GM04503 (cell line): ENCODE measurements around the gene OR2B2.

ENCODE experiments used
- DNase-seq: peaks from one replicate; pipeline ENCODE4 v3.0.0-alpha.2; 2012; ENCODE audit warnings: low read depth

The OR2B2 gene

DNA sequence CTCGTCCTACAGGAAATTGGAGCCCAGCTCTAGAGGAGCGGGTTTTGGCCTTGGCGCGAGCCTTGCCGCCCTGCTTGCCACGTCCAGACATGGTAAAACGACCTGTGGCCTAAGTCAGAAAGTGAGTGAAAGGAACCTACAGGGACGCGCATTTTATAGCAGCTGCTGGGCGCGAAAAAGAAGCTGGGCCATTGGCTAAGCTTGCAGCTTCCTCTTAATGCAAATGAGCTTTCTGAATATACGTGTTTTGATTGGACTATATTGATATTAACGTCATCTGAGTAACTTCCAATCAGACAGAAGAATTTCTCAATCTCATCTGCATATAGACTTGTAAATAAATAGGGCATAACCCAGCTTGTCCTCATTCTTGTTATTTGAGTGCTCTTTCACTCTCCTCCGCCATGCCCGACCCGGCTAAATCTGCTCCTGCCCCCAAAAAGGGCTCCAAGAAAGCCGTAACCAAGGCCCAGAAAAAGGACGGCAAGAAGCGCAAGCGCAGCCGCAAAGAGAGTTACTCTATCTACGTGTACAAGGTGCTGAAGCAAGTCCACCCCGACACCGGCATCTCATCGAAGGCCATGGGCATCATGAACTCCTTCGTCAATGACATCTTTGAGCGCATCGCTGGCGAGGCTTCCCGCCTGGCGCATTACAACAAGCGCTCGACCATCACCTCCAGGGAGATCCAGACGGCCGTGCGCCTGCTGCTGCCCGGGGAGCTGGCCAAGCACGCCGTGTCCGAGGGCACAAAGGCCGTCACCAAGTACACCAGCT lies 18.9 kb downstream of the OR2B2 start:
- DNase-seq: peak; percentile 94

DNA sequence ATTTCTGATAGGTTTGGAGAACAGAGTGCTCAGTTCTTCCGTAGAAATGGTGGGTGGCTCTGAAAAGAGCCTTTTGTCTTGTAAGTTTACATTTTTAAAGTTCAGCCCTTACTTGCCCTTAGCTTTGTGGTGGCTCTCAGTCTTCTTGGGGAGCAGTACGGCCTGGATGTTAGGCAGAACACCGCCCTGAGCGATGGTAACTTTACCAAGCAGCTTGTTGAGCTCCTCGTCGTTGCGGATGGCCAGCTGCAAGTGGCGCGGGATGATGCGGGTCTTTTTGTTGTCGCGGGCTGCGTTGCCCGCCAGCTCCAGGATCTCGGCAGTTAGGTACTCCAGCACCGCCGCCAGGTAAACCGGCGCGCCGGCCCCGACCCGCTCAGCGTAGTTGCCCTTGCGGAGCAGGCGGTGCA lies 19.5 kb downstream of the OR2B2 start:
- no peak for DNase-seq

DNA sequence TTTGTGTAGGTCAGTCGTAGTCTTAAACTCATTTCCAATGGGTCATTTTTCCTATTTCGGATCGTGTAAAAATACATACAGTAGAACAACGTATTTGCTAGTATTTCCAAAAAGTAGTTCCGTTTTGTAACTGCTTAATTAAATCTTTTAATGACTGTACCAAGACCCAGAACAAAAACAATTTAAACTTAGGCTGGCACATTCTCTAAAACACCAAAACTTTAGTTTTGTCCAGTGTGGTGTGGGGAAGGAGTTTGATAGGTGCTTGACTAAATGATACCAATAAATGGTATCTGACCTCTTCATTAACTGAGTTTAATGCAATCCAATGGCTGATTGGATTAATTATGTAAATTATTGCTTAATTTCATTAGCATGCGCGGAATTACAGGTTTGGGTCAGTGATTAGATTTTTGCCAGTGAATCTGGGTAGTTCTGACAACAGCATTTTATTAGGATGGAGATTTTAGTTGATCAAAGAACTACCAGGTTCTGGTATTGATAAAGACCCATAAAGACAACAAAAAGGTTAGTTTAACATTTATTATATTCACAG lies 20.8 kb downstream of the OR2B2 start:
- DNase-seq: no peak

DNA sequence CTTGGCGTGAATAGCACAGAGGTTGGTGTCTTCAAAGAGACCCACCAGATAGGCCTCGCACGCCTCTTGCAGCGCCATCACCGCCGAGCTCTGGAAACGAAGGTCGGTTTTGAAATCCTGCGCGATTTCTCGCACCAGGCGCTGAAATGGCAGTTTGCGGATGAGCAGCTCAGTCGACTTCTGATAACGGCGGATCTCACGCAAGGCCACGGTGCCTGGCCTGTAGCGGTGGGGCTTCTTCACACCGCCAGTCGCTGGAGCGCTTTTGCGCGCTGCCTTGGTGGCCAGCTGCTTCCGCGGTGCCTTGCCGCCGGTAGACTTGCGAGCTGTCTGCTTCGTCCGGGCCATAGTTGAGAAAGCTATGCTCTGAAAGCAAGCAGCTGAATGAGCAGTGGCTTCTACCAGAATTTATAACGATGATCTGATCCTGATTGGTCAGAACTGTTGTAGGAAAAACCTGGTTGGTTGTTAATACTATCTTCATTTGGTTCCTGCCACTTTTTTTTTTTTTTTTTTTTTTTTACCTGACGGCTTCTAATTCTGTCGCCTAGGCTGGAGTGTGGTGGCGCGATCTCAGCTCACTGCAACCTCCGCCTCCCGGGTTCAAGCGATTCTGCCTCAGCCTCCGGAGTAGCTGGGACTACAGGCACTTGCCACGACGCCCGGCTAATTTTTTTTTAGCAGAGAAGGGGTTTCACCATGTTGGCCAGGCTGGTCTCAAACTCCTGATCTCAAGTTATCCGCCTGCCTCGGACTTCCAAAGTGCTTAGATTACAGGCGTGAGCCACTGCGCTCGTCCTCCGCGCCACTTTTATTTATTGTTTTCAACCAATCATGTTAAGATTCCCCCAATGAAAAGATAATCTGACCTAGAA lies 21.5 kb downstream of the OR2B2 start:
- peak; percentile 81 for DNase-seq

DNA sequence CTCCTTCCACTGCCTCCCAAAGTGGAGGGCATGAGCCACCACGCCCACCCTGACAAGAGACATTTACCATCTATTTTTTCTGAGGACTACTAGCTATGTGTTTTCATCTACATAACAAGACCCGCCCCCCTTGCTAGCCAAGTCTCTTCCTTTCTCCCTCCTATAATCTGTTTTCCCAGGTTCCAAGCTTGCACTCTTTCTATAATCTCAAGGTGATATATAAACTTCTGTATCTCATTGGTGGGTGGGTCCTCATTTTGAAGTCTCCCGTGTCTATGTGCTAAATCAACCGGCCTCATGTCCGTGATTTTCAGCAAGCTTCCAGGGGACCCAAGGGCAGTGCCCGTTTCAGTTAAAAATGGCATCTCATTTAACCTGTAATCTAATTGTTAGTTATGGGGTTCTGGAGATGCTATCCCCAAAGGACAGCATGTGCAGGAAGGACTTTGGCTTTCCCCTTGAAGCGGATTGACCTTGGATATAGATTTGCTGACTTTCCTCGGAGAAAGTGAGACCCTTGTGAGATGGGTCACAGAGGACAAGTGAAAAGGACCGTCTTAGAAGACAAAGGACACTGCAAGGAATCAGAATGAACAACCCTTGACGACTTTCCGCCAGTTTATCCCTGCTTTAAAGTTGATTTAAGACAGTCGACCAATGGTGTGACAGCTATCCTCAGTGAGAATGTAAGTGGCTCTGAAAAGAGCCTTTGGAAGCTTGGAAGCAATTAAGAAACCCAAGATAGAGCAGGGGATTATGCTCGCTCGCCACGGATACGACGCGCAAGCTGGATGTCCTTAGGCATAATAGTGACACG lies 22.4 kb downstream of the OR2B2 start:
- DNase-seq: no peak

DNA sequence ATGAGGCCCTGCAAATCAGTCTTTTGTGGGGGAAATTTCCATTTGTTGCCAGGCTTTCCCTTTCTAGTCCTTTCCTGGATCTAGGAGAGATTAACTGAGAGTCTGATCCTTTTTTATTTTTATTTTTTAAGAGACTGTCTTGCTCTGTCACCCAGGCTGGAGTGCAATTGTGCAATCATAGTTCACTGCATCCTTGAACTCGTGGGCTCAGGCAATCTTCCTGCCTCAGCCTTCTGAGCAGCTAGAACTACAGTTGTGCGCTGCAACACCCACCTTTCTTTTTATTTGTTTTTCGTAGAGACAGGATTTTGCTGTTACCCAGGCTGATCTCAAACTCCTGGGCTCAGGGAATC lies 22.9 kb downstream of the OR2B2 start:
- no peak for DNase-seq

DNA sequence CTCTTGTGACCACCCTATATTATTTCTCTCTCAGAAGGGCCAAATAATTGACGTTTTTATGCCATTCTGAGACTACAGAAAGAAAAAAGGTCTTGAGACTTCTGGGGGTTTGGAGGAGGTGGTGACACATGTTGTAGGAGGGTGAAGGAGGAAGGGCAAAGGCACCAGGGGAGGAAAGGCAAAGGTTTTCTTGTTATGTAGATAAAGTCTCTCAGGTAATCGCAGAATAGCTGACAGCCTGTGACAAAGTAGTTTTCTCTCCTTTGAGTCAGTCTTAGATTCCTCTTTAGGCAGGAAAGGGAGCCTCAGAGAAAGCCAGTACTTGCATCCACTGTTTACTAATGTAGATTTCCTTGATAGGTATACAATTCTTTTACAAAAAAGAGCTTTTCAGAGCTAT lies 23.6 kb downstream of the OR2B2 start:
- no peak for DNase-seq

DNA sequence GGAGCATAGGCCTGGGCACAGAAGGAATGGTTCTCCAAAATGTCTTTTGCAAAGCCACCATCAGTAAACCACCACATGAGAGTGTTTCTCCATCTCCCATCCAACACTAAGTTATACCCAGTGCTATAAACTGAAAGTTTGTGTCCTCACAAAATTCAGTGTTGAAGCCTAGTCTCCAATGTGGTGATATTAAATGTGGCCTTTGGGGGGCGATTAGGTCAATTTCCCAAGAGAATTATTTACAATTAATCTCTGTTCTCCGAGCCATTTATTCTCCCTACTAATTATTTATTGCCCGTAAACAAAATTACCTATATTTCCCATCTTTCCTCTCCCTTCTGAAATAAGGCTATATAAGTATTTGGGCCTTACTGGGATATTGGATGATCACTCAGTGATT lies 26.1 kb downstream of the OR2B2 start:
- DNase-seq: no peak

DNA sequence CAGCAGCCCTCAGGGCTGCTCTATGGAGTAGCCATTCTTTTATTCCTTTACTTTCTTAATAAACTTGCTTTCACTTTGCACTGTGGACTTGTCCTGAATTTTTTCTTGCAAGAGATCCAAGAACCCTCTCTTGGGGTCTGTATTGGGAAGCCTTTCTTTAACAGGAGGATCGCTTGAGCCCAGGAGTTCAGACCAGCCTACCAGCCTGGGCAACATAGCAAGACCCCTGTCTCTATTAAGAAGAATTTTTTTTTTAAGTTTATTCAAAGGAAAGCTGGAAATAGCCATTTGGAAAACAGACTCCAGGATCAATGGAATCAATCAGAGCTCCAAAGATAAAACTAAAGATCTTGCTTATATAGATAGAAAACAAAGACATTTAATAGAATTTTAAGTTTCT lies 29.1 kb downstream of the OR2B2 start:
- no peak for DNase-seq

DNA sequence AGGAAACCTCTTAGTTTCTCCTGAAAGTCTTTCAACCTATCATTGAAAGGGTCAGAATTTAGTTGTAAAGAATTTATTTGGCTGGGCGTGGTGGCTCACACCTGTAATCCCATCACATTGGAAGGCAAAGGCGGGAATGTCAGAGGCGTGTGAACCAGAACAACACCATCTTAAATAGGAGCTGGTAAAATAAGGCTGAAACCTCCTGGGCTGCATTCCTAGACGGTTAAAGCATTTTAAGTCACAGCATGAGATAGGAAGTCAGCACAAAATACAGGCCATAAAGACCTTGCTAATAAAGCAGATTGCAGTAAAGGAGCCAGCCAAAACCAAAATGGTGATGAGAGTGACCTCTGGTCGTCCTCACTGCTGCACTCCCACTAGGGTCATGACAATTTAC lies 29.6 kb downstream of the OR2B2 start:
- no peak for DNase-seq

DNA sequence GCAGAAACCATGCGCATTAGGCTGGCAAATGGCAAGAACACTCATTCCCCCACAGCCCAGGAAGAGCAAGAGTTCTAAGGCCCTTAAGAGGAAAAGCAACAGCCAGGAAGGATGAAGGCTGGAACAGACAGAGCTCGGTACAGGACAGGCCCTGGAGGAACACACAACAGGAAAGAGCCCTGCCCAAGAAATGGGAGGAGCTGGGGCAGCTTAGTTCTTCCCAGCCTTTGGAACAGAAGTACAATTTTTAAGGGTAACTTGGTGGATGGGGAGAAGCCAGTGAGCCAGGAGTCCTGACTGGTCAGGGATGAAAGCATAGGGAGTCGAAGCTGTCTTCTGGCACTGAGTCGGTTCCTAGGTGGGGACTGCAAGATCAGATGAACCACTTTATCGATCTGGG lies 32.4 kb downstream of the OR2B2 start:
- DNase-seq: no peak

DNA sequence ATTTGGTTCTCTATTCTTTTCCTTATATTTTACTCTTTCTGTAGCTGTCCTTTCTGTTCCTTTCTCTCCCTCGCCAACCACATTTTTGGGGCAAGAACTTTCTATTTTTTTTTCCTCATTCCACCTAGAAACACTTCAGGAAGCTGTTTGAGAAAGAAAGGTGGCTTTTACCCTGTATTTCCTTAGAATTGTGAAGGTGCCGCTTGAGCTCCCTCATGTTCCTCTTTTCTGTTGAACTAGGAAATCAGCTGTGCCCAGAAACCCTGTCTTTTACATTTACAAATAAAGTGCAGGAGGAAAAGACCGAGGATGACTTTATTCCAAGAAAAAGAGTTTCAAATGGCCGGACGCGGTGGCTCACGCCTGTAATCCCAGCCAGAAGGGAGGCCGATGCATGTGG lies 38.2 kb downstream of the OR2B2 start:
- DNase-seq: no peak

DNA sequence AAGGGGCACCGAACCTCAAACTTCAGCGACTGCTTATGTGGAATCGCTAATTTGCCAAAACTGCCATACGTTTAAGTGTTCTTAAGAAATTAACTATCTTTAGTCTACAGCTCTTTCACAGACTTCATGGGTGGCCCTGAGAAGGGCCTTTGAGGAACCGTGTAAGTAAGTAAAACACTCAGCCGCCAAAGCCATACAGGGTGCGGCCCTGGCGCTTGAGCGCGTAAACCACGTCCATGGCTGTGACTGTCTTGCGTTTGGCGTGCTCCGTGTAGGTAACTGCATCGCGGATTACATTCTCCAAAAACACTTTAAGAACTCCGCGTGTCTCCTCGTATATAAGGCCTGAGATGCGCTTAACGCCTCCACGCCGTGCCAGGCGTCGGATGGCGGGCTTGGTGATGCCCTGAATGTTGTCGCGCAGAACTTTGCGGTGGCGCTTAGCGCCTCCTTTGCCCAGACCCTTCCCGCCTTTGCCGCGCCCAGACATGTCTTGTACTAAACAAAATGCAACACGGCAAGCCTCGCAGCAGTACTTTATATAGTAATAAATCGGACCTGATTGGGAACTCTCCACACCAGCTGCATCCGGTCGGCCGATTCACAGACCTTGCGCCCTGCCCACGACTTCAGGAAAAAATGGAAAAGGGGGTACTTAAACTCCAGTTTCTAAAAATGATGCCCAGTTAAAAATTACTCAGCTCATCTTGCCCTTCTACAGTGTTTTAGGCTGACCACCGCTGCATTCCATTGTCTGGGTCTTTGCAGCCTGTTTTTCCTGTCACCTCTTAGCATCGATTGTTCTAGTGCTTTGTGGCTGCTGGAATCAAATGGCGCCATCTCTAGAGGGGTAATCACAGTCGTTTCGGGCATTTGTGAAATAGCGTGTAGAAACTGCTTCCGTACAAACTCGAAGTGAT lies 38.9 kb downstream of the OR2B2 start:
- no peak for DNase-seq

DNA sequence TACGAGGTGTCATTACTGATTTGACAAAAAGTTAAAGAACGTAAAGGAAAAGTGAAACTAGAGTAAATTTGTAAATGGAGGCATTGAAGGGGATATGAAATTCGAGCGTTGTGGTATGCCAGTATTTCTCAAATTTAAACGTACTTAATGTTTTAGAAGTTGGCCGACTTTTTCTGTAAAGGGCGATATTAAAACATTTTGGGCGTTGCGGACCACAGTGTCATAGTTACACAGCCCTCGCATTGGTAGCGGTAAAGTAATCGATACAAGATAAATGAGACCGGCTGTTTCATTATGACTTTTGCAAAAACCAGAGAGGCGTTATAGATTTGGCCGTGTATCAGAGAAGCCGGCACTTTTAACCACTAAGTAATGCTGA lies 39.6 kb downstream of the OR2B2 start:
- DNase-seq: no peak

DNA sequence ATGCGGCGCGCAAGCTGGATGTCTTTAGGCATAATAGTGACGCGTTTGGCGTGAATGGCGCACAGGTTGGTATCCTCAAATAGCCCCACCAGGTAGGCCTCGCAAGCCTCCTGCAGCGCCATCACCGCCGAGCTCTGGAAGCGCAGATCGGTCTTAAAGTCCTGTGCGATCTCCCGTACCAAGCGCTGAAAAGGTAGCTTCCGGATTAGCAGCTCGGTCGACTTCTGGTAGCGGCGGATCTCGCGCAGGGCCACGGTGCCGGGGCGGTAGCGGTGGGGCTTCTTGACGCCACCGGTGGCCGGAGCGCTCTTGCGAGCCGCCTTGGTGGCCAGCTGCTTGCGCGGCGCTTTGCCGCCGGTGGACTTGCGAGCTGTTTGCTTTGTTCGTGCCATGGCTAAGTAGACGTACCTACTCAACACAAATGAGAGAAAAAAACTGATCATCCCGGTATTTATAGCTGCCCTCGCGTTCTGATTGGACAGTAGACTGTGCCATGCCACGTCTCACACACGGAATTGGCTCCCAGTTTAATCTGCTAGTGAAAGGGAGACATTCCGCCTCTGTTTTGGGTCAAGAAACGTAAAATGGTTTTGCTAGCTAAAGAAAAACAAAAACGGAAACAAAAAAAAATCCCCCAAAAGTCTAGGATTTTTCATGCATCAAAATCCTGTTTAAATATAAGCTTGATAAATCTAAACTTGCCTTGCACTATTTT lies 40.1 kb downstream of the OR2B2 start:
- peak; percentile 86 for DNase-seq

DNA sequence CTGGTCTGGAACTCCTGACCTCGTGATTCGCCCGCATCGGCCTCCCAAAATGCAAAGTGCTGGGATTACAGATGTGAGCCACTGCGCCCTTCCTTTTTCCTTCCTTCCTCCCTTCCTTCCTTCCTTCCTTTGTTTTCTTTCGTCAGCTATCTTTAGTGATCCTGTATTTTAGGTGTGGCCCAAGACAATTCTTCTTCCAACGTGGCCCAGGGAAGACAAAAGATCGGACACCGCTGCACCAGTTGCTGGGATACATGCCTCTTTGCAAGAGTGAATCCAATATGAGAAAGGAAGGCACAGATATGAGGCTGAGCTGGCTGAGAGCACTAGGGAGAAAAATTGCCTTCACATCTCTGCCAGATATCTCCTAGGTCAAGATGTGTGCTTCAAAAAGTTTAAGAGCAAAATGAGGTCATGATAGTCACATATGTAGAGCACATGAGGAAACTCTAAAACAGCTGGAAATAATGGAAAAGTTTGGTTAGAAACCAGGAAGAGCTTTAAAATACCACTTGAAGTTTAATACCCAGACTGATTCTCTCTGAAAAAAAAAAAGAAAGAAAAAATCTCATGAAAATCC lies 41.8 kb downstream of the OR2B2 start:
- no peak for DNase-seq

DNA sequence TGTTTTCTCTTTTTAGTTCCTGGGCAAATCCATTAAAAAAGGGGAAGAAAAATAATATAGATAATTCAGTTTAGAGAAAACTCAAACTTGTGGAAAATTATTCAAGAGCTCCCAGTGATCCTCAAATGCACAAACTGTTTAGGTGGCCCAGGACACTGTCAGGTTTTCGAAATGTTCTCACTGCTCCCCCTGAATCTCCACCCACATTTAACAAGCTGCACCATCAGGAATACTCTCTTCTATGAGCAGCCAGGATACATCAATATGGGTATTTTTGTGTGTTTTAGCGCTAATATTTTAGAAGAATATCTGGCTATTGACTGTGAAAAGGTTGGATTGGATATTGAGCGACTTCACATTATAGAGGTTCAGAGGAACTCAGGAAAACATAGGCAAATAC lies 43.9 kb downstream of the OR2B2 start:
- no peak for DNase-seq

DNA sequence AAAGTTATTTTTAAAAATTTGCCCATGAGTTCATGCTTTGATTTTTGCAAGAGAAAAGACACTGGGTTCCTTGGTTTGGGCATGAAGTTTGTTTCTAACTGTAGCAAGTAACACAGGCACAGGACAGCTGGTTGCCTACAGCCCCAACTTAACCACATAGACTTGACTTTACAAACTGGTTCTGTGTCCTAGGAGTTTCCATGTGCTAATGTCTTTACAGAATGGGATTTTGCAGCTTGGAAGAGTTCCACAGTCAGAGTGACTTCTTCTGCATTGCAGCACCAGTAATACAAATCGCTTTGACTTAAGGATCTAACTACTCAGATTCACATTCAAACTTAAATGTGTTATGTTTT lies 44.3 kb downstream of the OR2B2 start:
- DNase-seq: no peak

DNA sequence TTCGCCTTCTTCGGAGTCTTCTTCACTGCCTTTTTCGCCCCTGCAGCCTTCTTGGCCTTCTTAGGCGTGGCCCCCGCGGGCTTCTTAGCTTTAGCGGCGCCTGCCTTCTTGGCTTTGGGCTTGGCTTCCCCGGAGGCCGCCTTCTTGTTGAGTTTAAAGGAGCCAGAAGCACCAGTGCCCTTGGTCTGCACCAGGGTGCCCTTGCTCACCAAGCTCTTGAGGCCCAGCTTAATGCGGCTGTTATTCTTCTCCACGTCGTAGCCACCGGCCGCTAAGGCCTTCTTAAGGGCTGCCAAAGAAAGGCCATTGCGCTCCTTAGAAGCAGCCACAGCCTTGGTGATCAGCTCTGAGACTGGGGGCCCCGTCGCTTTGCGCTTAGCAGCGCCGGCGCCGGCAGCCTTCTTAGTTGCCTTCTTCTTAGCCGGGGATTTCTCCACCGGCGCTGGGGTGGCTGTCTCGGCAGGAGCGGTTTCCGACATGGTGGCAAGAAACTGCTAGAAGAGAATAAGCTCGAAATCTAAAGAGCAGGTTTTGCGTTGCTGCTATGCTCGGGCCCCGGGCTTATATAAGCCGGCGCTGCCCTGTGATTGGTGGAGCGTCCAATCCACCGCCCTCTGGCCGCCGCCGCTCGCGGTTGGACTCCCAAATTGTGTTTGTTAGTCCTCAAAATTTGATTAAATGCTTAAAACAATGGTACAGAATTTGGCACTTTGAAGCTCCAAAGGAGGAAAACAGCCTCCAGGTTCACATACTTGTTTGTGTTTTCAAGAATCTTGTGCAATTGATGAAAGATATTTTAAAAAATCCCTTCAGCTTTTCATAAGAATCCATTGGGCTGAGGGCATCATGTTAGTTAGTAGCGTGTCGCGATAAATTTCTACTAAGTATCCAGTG lies 44.9 kb downstream of the OR2B2 start:
- DNase-seq: no peak
